Measurements from ENCODE around the gene ANKRD45. TPM values are rescaled to one million over a fixed set of nuclear protein-coding genes. Genes with fewer than 3 reads are reported as not detected.
"Not testable (repeated sequence)": the region's sequence is repeated elsewhere in the genome, so short reads cannot be mapped to it uniquely, and the experiment has no call there.

ANKRD45 gene
- total and polyA plus RNA-seq, 2 of the 13 experiments (the other 11 are each of a cell fraction or from before 2014, with no cell fraction given) = not detected

GRCh38 chr1:173616859-173617258 lies 52.8 kb downstream of the ANKRD45 start:
- no peak for FAIRE-seq
- no peaks in the 10 kb centered on the region for H3K4me1 ChIP-seq (ENCODE audit: insufficient read depth, low read length)
- no peak overlapping the region for H3K9ac ChIP-seq (ENCODE audit: insufficient read depth, low read depth, low read length)
- no peaks in the 10 kb centered on the region for H3K79me2 ChIP-seq (ENCODE audit: insufficient read depth, low read length)
- no peak for DNase-seq (ENCODE audit: low spot score)
- H3K27ac ChIP-seq (ENCODE audit: extremely low read length, insufficient read depth, low read length) = no peak overlapping the region
- H3K9me3 ChIP-seq (ENCODE audit: low read length) = no peaks in the 10 kb centered on the region
- intact Hi-C loops (cut with micrococcal nuclease; ENCODE audit: unreplicated experiment) (no loop called here), in situ Hi-C loops (cut with HindIII; ENCODE audit: extremely low pct_ligation_motif_present, low pct_unique_long_range_greater_than_20kb) (no loop called here)
- TF ChIP-seq ZNF678 (CRISPR knock-in tag; IDR thresholded peaks at IDR 0.05) (no peak), GRHL1 (CRISPR knock-in tag; conservative IDR thresholded peaks at IDR 0.05) (no peak), SCMH1 (CRISPR knock-in tag; IDR thresholded peaks at IDR 0.05; ENCODE audit: borderline replicate concordance) (no peak), ZBTB7B (CRISPR knock-in tag; IDR thresholded peaks at IDR 0.05) (no peak), ZNF414 (CRISPR knock-in tag; IDR thresholded peaks at IDR 0.05) (no peak), ZSCAN31 (CRISPR knock-in tag; IDR thresholded peaks at IDR 0.05; ENCODE audit: low read depth) (no peak), GATAD1 (CRISPR knock-in tag; IDR thresholded peaks at IDR 0.05) (no peak)
- H3K4me2 ChIP-seq (ENCODE audit: low read depth, low read length) = no peak overlapping the region
- H4K20me1 ChIP-seq (ENCODE audit: insufficient read depth, low read length) = no peaks in the 10 kb centered on the region
- ATAC-seq = no peak
- H3K4me3 ChIP-seq (replicated peaks in 1 of 3; ENCODE audit: insufficient read depth in 1 of 3, low read depth in 2 of 3, low read length in 3 of 3) = no peak overlapping the region
- WGBS (ENCODE audit: low lambda C conversion rate) = 60% methylated on average over 2 of the region's 4 CpGs
- H2AFZ ChIP-seq (ENCODE audit: low read length) = no peak overlapping the region
- ChIA-PET CTCF (ENCODE audit: low intra/inter-chr PET ratio, low total read pairs) (no interaction called here), POLR2A (no interaction called here)
- H3K36me3 ChIP-seq (replicated peaks in 1 of 2; ENCODE audit: control insufficient read depth in 1 of 2, insufficient read depth in 2 of 2, low read length in 2 of 2) = no peaks in the 10 kb centered on the region
- BruUV-seq (replicated peaks) = no TSS peak
- no peaks in the 10 kb centered on the region; a peak in 1 of 5 replicates for H3K27me3 ChIP-seq (ENCODE audit: control insufficient read depth in 1 of 2, insufficient read depth in 2 of 2, low read length in 2 of 2)

- DNase-seq (ENCODE audit: low spot score); H3K79me2 ChIP-seq (ENCODE audit: insufficient read depth, low read length); H3K9ac ChIP-seq (ENCODE audit: insufficient read depth, low read depth, low read length); intact Hi-C loops (cut with micrococcal nuclease; ENCODE audit: unreplicated experiment); H3K36me3 ChIP-seq (replicated peaks in 1 of 2; ENCODE audit: control insufficient read depth in 1 of 2, insufficient read depth in 2 of 2, low read length in 2 of 2); H4K20me1 ChIP-seq (ENCODE audit: insufficient read depth, low read length); H2AFZ ChIP-seq (ENCODE audit: low read length); CTCF ChIA-PET (ENCODE audit: low intra/inter-chr PET ratio, low total read pairs); POLR2A ChIA-PET; H3K27ac ChIP-seq (ENCODE audit: extremely low read length, insufficient read depth, low read length); H3K9me3 ChIP-seq (ENCODE audit: low read length); FAIRE-seq; BruUV-seq (replicated peaks); H3K4me2 ChIP-seq (ENCODE audit: low read depth, low read length); H3K27me3 ChIP-seq (ENCODE audit: control insufficient read depth in 1 of 2, insufficient read depth in 2 of 2, low read length in 2 of 2); ATAC-seq; H3K4me3 ChIP-seq (replicated peaks in 1 of 3; ENCODE audit: insufficient read depth in 1 of 3, low read depth in 2 of 3, low read length in 3 of 3); H3K4me1 ChIP-seq (ENCODE audit: insufficient read depth, low read length); in situ Hi-C loops (cut with HindIII; ENCODE audit: extremely low pct_ligation_motif_present, low pct_unique_long_range_greater_than_20kb): not testable (repeated sequence)
- WGBS (ENCODE audit: low lambda C conversion rate) = 88% methylated on average over 18 of the region's 32 CpGs
Observed at GRCh38 chr1:173613086-173613485, 56.6 kb downstream of the ANKRD45 start.
